ENCODE data around the gene ZNF646.

GRCh38 chr16:31087971-31088370, 13.7 kb downstream of the ZNF646 start:
- TF ChIP-seq, protein P1, sequence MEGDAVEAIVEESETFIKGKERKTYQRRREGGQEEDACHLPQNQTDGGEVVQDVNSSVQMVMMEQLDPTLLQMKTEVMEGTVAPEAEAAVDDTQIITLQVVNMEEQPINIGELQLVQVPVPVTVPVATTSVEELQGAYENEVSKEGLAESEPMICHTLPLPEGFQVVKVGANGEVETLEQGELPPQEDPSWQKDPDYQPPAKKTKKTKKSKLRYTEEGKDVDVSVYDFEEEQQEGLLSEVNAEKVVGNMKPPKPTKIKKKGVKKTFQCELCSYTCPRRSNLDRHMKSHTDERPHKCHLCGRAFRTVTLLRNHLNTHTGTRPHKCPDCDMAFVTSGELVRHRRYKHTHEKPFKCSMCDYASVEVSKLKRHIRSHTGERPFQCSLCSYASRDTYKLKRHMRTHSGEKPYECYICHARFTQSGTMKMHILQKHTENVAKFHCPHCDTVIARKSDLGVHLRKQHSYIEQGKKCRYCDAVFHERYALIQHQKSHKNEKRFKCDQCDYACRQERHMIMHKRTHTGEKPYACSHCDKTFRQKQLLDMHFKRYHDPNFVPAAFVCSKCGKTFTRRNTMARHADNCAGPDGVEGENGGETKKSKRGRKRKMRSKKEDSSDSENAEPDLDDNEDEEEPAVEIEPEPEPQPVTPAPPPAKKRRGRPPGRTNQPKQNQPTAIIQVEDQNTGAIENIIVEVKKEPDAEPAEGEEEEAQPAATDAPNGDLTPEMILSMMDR (IDR thresholded peaks at IDR 0.05), result no peak
- no peak for TF ChIP-seq POLR2AphosphoS5 (IDR thresholded peaks at IDR 0.05; ENCODE audit: insufficient read depth in 1 of 2, low read depth in 1 of 2)
- TF ChIP-seq POLR2A (IDR thresholded peaks at IDR 0.05), result no peak

All from vagina (tissue), 2 donors.